Middle frontal gyrus (tissue), 1 donor: ENCODE results near the gene CBR1.

ENCODE experiments used
- DNase-seq: peaks from one replicate; pipeline ENCODE4 v3.0.0-alpha.2; 2015; ENCODE audit warnings: low spot score; ENCODE audit errors: extremely low spot score

CBR1 gene

GRCh38 chr21:36069713-36070583 is at the start of gene CBR1:
CBR1 (plus strand) TSS chr21:36070024; CDS start chr21:36070116, 92 bp downstream.
- DNase-seq, result peak; percentile 96

- no peak for DNase-seq
Observed at GRCh38 chr21:36021251-36021837, 48.5 kb upstream of the CBR1 start.

GRCh38 chr21:36022427-36023091 is 47.3 kb upstream of the CBR1 start:
- no peak for DNase-seq

DNA sequence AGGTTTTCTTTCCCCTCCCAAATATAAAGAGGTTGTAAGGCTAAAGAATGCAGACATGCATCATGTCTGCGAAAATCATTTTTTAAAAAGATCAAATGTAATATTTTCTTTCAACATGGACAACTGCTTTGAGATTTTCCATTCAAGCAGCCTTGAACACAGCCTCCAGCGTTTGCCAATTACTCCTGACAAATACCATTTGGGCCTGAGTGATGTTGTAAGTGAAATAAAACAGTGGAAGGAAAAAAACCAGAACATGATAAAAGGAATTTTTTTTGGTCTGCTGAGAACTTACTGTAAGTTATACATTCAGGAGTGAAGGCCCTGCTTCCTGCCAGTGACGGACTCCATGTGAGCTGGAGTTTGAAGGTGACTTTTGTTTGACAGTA is 46.7 kb upstream of the CBR1 start:
- no peak for DNase-seq

DNA sequence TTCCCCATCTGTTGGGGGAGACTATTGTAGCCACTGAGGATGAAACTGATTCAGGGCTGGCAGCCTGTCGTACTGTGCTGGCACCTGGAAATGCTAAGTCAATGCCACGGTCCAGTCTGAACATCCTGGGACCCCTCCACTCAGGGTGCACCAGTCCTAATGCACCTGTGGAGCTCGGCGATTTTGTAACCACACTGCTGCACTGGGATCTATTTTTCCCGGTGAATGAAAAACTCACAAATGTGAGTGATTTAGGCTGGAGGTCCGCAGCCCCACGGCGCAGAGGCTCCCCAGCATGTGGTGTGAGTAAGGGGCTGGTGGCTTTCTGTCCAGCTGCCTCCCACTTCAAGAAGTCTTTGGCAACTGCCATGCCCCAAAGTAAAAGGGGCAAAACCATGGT is 45.0 kb upstream of the CBR1 start:
- no peak for DNase-seq

DNA sequence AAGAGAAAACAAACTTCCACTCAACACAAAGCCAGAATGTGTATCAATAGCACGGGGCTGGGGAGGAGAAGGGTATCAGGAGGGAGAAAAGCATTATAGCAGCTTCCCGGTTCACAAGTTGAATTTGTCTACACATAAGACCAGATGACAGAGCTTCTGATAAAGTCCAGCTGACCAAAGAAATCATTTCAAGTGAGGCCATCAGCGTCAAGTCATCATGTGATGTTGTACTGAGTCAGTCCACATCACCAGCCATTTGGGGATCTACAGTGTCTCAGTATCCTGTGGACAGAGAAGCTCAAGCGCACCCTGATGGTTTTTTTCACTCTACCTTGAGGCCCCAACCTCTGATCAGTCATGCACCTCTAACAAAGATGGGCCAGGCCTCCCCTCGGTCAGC is 42.5 kb upstream of the CBR1 start:
- no peak for DNase-seq

GRCh38 chr21:36028127-36029069 is 41.4 kb upstream of the CBR1 start:
- DNase-seq, result peak; percentile 61

DNA sequence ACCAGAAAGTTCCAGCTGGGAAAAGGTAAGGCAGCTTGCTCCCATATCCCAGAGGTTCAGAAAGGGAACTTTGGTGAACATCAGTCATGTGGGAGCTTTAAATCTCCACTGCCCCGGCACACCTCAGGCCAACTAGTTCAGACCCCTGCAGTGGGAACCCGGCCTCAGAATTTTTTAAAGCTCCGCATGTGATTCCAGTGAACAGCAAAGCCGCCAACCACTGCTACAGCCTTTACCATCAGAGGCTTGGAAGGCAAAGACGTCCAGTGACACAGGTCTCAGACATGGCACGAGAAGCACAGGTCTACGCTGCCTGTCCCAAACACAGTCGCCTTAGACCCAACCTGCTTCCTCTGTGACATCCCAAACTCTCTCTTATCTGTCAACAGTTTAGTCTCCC is 40.5 kb upstream of the CBR1 start:
- no peak for DNase-seq

DNA sequence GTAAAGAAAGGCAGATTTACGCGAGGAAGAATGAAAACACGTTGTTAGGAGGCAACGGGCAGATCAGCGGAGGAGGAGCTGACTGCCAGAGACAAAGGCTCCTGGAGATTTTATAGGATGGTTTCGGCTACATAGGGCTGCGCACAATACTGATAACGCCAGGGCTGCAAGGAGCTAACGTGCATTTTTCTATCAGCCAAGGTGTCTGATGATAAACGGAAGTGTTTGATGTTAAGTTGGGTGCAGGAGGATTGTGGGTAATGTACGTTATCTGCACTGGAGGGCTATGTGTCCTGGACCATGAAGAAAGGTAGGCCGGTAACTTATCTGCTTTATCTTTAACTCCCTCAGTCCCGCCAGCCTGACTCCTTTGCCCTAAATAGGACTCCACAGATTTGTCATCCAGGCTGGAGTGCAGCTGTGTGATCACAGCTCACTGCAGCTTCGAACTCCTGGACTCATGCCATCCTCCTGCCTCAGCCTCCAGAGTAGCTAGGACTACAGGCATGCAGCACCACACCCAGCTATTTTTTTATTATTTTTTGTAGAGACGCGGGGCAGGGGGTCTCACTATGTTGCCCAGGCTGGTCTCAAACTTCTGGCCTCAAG is 39.1 kb upstream of the CBR1 start:
- no peak for DNase-seq

DNA sequence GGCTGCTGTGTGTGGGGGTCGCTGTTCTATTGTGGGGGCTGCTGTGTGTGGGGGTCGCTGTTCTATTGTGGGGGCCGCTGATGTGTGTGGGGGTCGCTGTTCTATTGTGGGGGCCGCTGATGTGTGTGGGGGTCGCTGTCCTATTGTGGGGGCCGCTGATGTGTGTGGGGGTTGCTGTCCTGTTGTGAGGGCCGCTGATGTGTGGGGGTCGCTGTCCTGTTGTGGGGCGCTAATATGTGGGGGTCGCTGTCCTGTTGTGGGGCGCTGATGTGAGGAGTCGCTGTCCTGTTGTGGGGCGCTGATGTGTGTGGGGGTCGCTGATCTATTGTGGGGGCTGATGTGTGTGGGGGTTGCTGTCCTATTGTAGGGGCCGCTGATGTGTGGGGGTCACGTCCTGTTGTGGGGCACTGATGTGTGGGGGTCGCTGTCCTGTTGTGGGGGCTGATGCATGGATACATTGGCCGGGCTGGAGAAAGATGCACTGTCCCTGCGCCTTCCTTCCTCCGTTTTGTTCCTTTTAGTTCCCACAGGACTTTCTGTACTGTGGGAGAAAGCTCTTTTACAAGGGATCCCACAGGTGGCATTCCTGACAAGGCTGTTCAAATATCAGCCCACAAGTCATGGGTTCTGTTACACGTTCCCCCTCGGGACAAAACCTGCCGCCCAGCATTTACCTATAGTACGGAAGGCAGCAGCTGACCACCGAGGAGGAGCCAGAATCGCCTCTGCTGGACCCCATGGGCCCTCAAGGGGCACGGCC is 37.0 kb upstream of the CBR1 start:
- DNase-seq, result no peak

GRCh38 chr21:36034211-36034913 is 35.5 kb upstream of the CBR1 start:
- DNase-seq, result no peak

DNA sequence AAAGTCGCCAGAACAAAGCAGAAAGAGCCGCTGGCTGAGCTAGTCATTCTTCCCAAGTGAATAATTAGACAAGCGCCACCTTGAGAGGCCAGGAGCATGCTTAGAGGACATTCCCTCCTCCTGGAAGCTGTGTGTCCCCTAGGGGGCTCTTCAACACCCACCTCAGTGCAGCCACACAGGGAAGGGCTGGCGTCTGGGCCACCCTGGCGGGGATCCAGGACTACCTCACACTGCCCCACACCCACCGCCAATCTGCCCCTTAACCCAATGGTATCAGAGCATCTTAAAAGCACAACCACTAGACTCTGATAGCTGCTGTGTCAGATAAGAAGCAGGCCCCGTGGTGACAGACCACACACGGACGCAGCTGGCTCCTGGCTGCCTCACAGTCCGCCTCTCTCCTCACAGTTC is 34.4 kb upstream of the CBR1 start:
- DNase-seq, result no peak

DNA sequence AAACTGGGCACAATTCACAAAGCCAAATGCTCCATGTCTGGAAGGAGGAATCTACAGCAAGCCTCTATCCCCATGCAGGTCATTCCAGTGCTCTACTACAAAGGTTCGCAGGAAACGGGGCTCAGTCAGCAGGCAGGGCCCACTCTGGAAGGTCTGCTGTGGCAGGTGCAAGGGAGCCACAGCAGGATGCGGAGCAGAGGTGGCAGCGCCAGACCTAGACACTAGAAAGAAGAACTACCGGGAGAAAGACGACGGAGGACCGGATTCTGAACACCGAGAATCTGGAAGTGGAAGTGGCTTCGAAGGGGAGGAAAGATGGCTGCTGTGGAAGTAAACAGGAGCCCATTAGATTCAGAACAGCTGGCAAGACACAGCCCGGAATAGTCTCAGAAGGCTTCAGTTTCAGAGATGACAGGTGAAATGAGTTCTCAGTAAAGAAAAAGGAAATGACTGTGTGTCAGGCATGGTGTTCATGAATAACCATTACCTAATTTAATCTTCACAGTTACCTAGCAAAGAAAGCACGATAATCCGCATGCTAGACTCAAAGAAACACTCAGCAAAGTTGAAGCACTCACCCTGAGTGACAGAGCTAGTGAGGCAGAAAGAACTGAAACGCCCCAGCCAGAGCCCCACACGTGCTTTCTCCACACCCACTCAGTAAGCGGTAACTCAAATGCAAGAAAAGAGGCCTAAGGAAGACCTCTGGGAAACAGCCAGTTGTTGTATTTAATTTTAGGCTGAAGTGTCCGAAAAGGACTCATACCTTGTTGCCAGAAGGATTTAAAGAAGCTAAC is 30.9 kb upstream of the CBR1 start:
- no peak for DNase-seq

DNA sequence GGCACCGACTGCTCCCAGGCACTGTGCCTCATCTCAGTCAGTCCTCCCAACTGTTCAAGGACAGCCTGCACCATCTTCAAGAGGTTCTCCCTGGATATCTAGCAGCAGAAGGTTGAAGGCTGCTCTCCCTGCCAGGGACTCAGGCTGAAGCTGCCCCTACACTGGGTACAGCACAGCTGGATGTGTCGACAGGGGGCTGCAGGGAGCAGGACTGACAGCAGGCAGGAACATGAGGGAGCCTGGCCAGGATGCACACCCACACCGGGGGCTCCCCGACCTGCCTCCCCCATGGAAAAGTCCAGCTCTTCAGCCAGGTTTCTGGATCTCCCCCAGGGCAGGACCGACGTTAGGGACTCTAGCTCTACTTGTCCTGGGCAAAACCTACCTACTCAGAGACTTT is 30.0 kb upstream of the CBR1 start:
- no peak for DNase-seq

DNA sequence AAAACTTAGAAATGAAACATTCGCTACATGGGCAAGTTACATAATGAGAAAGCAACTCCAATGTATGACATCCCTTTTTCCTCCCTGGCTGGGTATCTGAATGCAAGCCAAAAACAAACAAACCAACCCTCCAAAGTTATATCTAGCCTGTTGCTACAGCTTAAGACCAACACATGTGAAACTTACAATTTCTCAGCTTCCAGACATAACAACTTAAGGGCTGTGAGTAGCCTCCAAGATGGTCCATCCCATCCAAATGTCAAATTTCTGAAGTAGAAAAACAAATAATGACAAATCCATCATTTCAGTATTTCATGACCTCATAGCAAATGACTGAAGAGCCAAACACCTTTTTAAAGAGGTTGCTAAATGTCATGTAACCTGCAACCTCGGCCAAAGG is 29.4 kb upstream of the CBR1 start:
- DNase-seq, result no peak

DNA sequence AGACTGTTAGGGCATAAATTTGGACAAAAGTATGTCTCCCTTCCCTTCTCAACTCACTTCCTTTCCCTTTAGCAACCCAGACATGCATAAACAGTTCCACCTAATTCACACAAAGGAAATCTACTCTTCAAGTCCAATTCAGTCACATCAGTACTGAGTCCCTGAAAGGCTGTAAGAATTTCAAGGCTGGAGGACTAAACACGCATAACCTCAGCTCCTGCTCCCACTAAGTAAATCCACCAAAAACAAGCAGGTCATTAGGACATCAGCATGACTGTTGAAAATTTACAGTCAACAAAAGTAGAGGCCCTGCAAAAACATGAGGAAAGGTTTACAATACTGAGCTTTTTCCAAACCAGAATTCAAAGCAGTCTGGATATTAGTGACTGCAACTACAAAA is 27.9 kb upstream of the CBR1 start:
- no peak for DNase-seq

GRCh38 chr21:36044056-36044455 is 25.8 kb upstream of the CBR1 start:
- DNase-seq, result no peak

DNA sequence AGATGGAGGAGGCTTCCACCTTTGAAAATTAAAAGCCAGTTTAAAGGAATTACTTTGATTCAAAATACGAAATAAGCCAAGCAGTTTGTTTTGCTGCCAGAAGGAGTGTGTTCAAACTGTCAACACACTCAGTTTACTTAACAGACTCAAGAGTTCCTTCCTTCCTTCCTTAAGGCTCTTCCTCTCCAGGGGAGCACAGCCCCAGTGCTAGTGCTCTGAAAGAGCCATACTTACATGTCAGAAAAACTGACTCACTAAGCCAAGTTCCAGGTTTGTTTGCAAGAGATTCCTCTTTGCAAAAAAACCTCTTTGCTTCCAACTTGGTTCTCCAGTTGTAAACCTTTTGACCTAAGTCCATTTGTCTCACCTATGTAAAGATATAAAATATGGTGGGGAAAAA is 23.8 kb upstream of the CBR1 start:
- DNase-seq, result no peak

DNA sequence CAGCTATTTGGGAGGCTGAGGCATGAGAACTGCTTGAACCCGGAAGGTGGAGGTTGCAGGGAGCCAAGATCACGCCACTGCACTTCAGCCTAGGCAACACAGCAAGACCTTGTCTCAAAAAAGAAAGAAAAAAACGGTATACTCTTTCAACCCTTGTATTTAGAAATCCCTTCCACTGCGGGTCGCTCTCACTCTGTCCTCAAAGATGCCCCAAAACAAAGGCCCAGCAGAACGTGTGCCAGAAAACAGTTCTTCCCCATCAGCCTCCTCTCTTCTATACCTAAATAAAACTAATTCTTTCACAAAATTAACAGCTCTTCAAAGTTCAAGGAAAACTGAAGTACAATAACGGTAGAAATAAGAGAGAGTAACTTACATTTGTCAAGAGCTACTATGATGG is 22.7 kb upstream of the CBR1 start:
- DNase-seq, result no peak
